SK-N-SH (cell line): ENCODE results near the gene CALHM5. TPM values are rescaled to one million over a fixed set of nuclear protein-coding genes. Genes with fewer than 3 reads are reported as not detected.

ENCODE experiments used
- CTCF ChIA-PET: fragments of 300-600, 350-600 bp; formaldehyde crosslinking; extraction: SDS; loops from one replicate; lab custom pipeline; 2021; lab: Yijun Ruan, JAX
- POLR2A ChIA-PET: fragments of 350-600 bp; sonication (Branson Sonifier 250); formaldehyde crosslinking; extraction: SDS; loops from one replicate; lab custom pipeline; 2020; ENCODE audit warnings: antibody characterized with exemption, inconsistent platforms; lab: Yijun Ruan, JAX
- DNase-seq: peaks from one replicate; pipeline ENCODE4 v3.0.0; 2012
- H2AFZ ChIP-seq: fragments of 200-600 bp; sonication (generic); 2 replicates; pipeline ENCODE4 v1.8.1; 2016; ENCODE audit warnings: antibody characterized with exemption, mild to moderate bottlenecking, low read depth
- H3F3A ChIP-seq: fragments of 200-600 bp; sonication (generic); replicated peaks from 2 replicates; pipeline ENCODE3; 2016; ENCODE audit warnings: antibody characterized with exemption, mild to moderate bottlenecking; ENCODE audit not compliant: insufficient read depth
- H3K27ac ChIP-seq, 2 experiments: fragments of 200-500 bp in 1 of 2; fragments of 200-600 bp in 1 of 2; sonication (Bioruptor generic) in 1 of 2; sonication (generic), shearing (Covaris generic) in 1 of 2; 2 replicates each; pipeline versions ENCODE4 v1.5.1 to v1.6.1; 2014 to 2016; ENCODE audit warnings: low read depth in 2 of 2, inconsistent platforms in 1 of 2, low read length in 1 of 2, mild to moderate bottlenecking in 1 of 2, mixed read lengths in 1 of 2
- H3K27me3 ChIP-seq: fragments of 200-600 bp; sonication (generic), shearing (Covaris generic); 2 replicates; pipeline ENCODE4 v1.6.1; 2016; ENCODE audit warnings: mixed run types; ENCODE audit not compliant: insufficient read depth
- H3K36me3 ChIP-seq, 2 experiments: fragments of 200-500 bp in 1 of 2; fragments of 200-600 bp in 1 of 2; sonication (Bioruptor generic) in 1 of 2; sonication (generic) in 1 of 2; replicated peaks in 1 of 2; 2 replicates each; pipeline versions ENCODE3 to v1.5.1; 2014 to 2016; ENCODE audit warnings: low read length in 1 of 2, mild to moderate bottlenecking in 1 of 2; ENCODE audit not compliant: insufficient read depth in 2 of 2, control insufficient read depth in 1 of 2
- H3K4me1 ChIP-seq, 2 experiments: fragments of 200-500 bp in 1 of 2; fragments of 200-600 bp in 1 of 2; sonication (Bioruptor generic) in 1 of 2; sonication (generic), shearing (Covaris generic) in 1 of 2; 2 replicates each; pipeline versions ENCODE4 v1.5.1 to v1.6.1; 2014 to 2016; ENCODE audit warnings: low read depth in 1 of 2, low read length in 1 of 2, mixed run types in 1 of 2; ENCODE audit not compliant: insufficient read depth in 2 of 2, control insufficient read depth in 1 of 2
- H3K4me2 ChIP-seq: fragments of 200-600 bp; sonication (generic), shearing (Covaris generic); 2 replicates; pipeline ENCODE4 v1.6.1; 2017; ENCODE audit warnings: mixed run types
- H3K4me3 ChIP-seq, 2 experiments: fragments of 200-500 bp in 1 of 2; fragments of 200-600 bp in 1 of 2; sonication (Bioruptor generic) in 1 of 2; sonication (generic), shearing (Covaris generic) in 1 of 2; 2 replicates each; pipeline versions ENCODE4 v1.5.1 to v1.8.1; 2014 to 2016; ENCODE audit warnings: low read depth in 2 of 2, inconsistent platforms in 1 of 2, low read length in 1 of 2, mild to moderate bottlenecking in 1 of 2, mixed read lengths in 1 of 2, moderate library complexity in 1 of 2
- H3K79me2 ChIP-seq: fragments of 200-600 bp; sonication (generic); 2 replicates; pipeline ENCODE4 v1.8.1; 2017; ENCODE audit warnings: mild to moderate bottlenecking; ENCODE audit not compliant: insufficient read depth
- H3K9ac ChIP-seq: fragments of 200-600 bp; sonication (generic); 2 replicates; pipeline ENCODE4 v1.6.1; 2017; ENCODE audit warnings: mixed run types
- H3K9me2 ChIP-seq: fragments of 200-600 bp; sonication (generic); 2 replicates; pipeline ENCODE4 v1.6.1; 2017; ENCODE audit warnings: mixed run types
- H3K9me3 ChIP-seq: fragments of 200-600 bp; sonication (generic); 2 replicates; pipeline ENCODE4 v1.6.1; 2017; ENCODE audit warnings: mixed run types, mild to moderate bottlenecking, moderate library complexity
- H4K20me1 ChIP-seq: fragments of 200-600 bp; sonication (generic); 2 replicates; pipeline ENCODE4 v1.6.1; 2017; ENCODE audit warnings: mild to moderate bottlenecking, mixed run types; ENCODE audit not compliant: insufficient read depth
- FOXJ3 ChIP-seq: sonication (generic); formaldehyde crosslinking; IDR thresholded peaks from 2 replicates; pipeline ENCODE4 v1.5.1; 2020; ENCODE audit warnings: mild to moderate bottlenecking, missing genetic modification reagents
- GABPA ChIP-seq: IDR thresholded peaks from 2 replicates; pipeline ENCODE4 v1.4.0; 2012; ENCODE audit warnings: low read depth, mild to moderate bottlenecking
- RFX5 ChIP-seq: IDR thresholded peaks from 2 replicates; pipeline ENCODE4 v1.6.1; 2012; ENCODE audit warnings: mild to moderate bottlenecking, improper control_type of control experiment, low read length
- SMC3 ChIP-seq: IDR thresholded peaks from 2 replicates; pipeline ENCODE4 v1.6.1; 2012; ENCODE audit warnings: low read depth, low read length, improper control_type of control experiment
- TEAD4 ChIP-seq: IDR thresholded peaks from 2 replicates; pipeline ENCODE4 v1.4.0; 2012; ENCODE audit warnings: mild to moderate bottlenecking, borderline replicate concordance; ENCODE audit not compliant: insufficient read depth
- YY1 ChIP-seq: IDR thresholded peaks from 2 replicates; pipeline ENCODE4 v1.4.0; 2012; ENCODE audit warnings: low read depth, mild to moderate bottlenecking
- WGBS: methylation state at CpG from one replicate; pipeline ENCODE4 v1.1.6; 2017; ENCODE audit warnings: low lambda C conversion rate; 5-methylcytosine and 5-hydroxymethylcytosine counted together
- polyA plus RNA-seq, 3 experiments: library from polyadenylated mRNA; depleted of rRNA; stranded (reverse); fragments of >200 nt; gene quantifications; 2 replicates each; pipeline ENCODE4 v1.2.3, GENCODE V29; 2012
- TF ChIP-seq, protein P1 (sequence below): IDR thresholded peaks from 2 replicates; pipeline ENCODE4; 2012
- TF ChIP-seq, protein P2 (sequence below): fragments of 200-600 bp; sonication (generic); IDR thresholded peaks from 2 replicates; pipeline ENCODE4 v1.6.1; 2017; ENCODE audit warnings: antibody characterized with exemption, mild to moderate bottlenecking, moderate library complexity
- TF ChIP-seq, protein P3 (sequence below): fragments of 150-350 bp; IDR thresholded peaks from 2 replicates; pipeline ENCODE4 v1.6.1; 2017; ENCODE audit warnings: antibody characterized with exemption, low read length, low read depth, borderline replicate concordance

Gene CALHM5
- polyA plus RNA-seq, 1 of the 3 experiments (the other 2 are of a cell fraction), result 0.38 TPM

DNA sequence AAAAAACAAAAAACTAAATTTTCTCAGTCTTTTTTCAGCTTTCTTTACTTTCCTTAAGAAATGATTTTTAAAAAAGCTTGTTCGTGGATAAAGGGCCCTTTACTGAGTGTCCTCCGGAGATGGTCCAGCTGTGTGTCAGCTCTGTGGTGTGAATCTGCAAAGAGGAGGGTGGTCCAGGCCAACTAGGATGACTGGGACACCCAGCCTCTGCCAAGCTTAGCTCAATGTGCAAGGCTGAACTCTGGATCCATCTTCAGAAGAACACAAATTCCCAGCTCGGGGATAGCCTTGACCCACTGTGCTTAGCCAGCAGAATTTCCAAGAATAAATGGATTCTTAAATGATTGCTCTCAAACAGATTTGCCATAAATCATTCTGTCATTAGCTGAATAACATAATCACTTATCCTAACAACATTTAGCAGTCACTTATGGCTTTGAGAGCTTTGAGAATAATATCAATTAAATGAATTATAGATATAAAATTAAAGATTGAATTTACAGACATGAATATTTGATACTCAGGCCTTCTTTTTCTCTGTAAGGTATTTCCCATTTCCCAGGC, 14.2 kb upstream of the CALHM5 start:
- POLR2A ChIA-PET, result no interaction called here
- no peak for TF ChIP-seq YY1
- TF ChIP-seq, protein P1, sequence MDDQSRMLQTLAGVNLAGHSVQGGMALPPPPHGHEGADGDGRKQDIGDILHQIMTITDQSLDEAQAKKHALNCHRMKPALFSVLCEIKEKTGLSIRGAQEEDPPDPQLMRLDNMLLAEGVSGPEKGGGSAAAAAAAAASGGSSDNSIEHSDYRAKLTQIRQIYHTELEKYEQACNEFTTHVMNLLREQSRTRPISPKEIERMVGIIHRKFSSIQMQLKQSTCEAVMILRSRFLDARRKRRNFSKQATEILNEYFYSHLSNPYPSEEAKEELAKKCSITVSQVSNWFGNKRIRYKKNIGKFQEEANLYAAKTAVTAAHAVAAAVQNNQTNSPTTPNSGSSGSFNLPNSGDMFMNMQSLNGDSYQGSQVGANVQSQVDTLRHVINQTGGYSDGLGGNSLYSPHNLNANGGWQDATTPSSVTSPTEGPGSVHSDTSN, result no peak
- no peak for TF ChIP-seq TEAD4
- TF ChIP-seq GABPA, result no peak
- no peak for TF ChIP-seq FOXJ3 (CRISPR knock-in tag)
- TF ChIP-seq, protein P2, sequence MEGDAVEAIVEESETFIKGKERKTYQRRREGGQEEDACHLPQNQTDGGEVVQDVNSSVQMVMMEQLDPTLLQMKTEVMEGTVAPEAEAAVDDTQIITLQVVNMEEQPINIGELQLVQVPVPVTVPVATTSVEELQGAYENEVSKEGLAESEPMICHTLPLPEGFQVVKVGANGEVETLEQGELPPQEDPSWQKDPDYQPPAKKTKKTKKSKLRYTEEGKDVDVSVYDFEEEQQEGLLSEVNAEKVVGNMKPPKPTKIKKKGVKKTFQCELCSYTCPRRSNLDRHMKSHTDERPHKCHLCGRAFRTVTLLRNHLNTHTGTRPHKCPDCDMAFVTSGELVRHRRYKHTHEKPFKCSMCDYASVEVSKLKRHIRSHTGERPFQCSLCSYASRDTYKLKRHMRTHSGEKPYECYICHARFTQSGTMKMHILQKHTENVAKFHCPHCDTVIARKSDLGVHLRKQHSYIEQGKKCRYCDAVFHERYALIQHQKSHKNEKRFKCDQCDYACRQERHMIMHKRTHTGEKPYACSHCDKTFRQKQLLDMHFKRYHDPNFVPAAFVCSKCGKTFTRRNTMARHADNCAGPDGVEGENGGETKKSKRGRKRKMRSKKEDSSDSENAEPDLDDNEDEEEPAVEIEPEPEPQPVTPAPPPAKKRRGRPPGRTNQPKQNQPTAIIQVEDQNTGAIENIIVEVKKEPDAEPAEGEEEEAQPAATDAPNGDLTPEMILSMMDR, result no peak
- TF ChIP-seq, protein P3, sequence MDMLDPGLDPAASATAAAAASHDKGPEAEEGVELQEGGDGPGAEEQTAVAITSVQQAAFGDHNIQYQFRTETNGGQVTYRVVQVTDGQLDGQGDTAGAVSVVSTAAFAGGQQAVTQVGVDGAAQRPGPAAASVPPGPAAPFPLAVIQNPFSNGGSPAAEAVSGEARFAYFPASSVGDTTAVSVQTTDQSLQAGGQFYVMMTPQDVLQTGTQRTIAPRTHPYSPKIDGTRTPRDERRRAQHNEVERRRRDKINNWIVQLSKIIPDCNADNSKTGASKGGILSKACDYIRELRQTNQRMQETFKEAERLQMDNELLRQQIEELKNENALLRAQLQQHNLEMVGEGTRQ, result no peak
- TF ChIP-seq RFX5, result no peak
- H3K27me3 ChIP-seq, result no peaks in the 10 kb centered on the region; the same call in 1 of the 2 replicates

DNA sequence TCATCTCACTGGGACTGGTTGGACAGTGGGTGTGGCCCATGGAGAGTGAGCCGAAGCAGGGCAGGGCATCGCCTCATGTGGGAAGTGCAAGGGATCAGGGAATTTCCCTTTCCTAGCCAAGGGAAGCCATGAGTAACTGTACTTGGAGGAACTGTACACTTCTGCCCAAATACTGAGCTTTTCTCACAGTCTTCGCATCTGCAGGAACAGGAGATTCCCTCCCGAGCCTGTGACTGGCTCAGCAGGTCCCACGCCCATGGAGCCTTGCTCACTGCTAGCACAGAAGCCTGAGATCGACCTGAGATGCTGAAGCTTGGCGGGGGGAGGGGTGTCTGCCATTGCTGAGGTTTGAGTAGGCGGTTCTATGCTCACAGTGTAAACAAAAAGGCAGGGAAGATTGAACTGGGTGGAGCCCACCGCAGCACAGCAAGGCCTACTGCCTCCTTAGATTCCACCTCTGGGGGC, 10.4 kb upstream of the CALHM5 start:
- CTCF ChIA-PET, result no interaction called here
- Histone ChIP-seq H3K4me1 (no peaks in the 10 kb centered on the region), H3K79me2 (no peaks in the 10 kb centered on the region), H4K20me1 (no peaks in the 10 kb centered on the region), H3K4me2 (no peak overlapping the region), H3K27ac (no peak overlapping the region), H3K36me3 (no peaks in the 10 kb centered on the region), H3F3A (no peaks in the 10 kb centered on the region), H2AFZ (no peak overlapping the region), H3K4me3 (no peak overlapping the region), H3K9me2 (no peaks in the 10 kb centered on the region), H3K9me3 (no peaks in the 10 kb centered on the region), H3K27me3 (no peaks in the 10 kb centered on the region; the same call in 1 of the 2 replicates), H3K9ac (no peak overlapping the region)
- 72% methylated on average over 6 of the region's 9 CpGs for WGBS
- POLR2A ChIA-PET, result no interaction called here
- TF ChIP-seq SMC3, result no peak
- no peak for DNase-seq

More for the DNA sequence above, 14.2 kb upstream of the CALHM5 start:
- no peaks in the 10 kb centered on the region for H3K79me2 ChIP-seq
- H3K4me1 ChIP-seq, result no peaks in the 10 kb centered on the region
- DNase-seq, result no peak
- no peaks in the 10 kb centered on the region for H3F3A ChIP-seq
- no peak overlapping the region for H3K4me3 ChIP-seq
- H4K20me1 ChIP-seq, result no peaks in the 10 kb centered on the region
- no peaks in the 10 kb centered on the region for H3K9me2 ChIP-seq
- CTCF ChIA-PET, result interaction anchor here (1.1 to 2.9 kb wide), 2 partner anchors 9 to 209 kb away, joined by 3 to 8 read pairs; no protein-coding TSS in a partner anchor
- no peak overlapping the region for H3K27ac ChIP-seq
- no peak overlapping the region for H2AFZ ChIP-seq
- no peaks in the 10 kb centered on the region for H3K36me3 ChIP-seq
- no peaks in the 10 kb centered on the region for H3K9me3 ChIP-seq
- no peak overlapping the region for H3K9ac ChIP-seq
- H3K4me2 ChIP-seq, result no peak overlapping the region
- 65% methylated on average over 3 of the region's 3 CpGs for WGBS
